ENCODE results near the gene PRPF40A. TPM values are rescaled to one million over a fixed set of nuclear protein-coding genes. Genes with fewer than 3 reads are reported as not detected.
"Not testable (repeated sequence)": the region's sequence is repeated elsewhere in the genome, so short reads cannot be mapped to it uniquely, and the experiment has no call there.

The PRPF40A gene
- 152 and 172 TPM in 2 replicates for total RNA-seq

GRCh38 chr2:152717228-152718075 is at the start of gene PRPF40A:
PRPF40A (minus strand) TSS chr2:152717461; CDS start chr2:152717439, 22 bp downstream.
- H3K36me3 Mint-ChIP-seq (ENCODE audit: low read depth), result peaks cover 42% of the 10 kb centered on the region
- peaks cover 1% of the 10 kb centered on the region for H3K27me3 Mint-ChIP-seq (ENCODE audit: insufficient read depth)
- DNase-seq (ENCODE audit: low spot score), result peak; percentile 98
- H3K27ac Mint-ChIP-seq, result peak within 1 kb of the TSS; percentile 97
- intact Hi-C loops (cut with micrococcal nuclease), result loop anchor here (1.0 to 5.0 kb wide), 10 partner anchors 23 to 1430 kb away; partner anchors contain the start of genes ARL5A, FMNL2, NMI and STAM2
- H3K4me1 Mint-ChIP-seq (ENCODE audit: low read depth), result peaks cover 56% of the 10 kb centered on the region
- no peaks in the 10 kb centered on the region for H3K9me3 Mint-ChIP-seq
- peak within 1 kb of the TSS; percentile 100 for H3K4me3 Mint-ChIP-seq

- no peak for DNase-seq (ENCODE audit: low spot score)
- Mint-ChIP-seq H3K27ac (no peak overlapping the region), H3K9me3 (no peaks in the 10 kb centered on the region), H3K4me3 (no peak overlapping the region), H3K36me3 (ENCODE audit: low read depth) (peaks cover 9% of the 10 kb centered on the region), H3K27me3 (ENCODE audit: insufficient read depth) (no peaks in the 10 kb centered on the region), H3K4me1 (ENCODE audit: low read depth) (no peaks in the 10 kb centered on the region)
- intact Hi-C loops (cut with micrococcal nuclease), result no loop called here
Observed at GRCh38 chr2:152766928-152767327, 49.7 kb upstream of the PRPF40A start.

DNA sequence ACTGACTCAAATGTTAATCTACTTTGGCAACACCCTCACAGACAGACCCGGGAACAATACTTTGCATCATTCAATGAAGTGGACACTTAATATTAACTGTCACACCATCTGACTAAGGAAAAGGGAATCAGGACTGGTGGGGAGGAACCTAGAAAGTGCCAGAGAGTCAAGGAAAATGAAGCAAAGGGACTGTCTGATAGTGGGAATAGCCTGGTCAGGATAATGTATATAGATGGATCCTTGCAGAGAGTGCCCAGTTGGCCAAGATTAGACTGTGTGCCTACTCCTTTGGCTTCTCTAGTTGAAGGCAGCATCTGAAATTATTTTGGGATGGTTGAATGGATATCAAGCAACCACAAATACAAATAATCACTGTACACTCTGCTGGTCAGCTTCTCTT is 46.4 kb upstream of the PRPF40A start:
- H3K9me3 Mint-ChIP-seq, result no peaks in the 10 kb centered on the region
- H3K27me3 Mint-ChIP-seq (ENCODE audit: insufficient read depth), result no peaks in the 10 kb centered on the region
- H3K27ac Mint-ChIP-seq, result no peak overlapping the region
- peaks cover 16% of the 10 kb centered on the region for H3K36me3 Mint-ChIP-seq (ENCODE audit: low read depth)
- no peak overlapping the region for H3K4me3 Mint-ChIP-seq
- no peaks in the 10 kb centered on the region for H3K4me1 Mint-ChIP-seq (ENCODE audit: low read depth)
- no peak for DNase-seq (ENCODE audit: low spot score)
- intact Hi-C loops (cut with micrococcal nuclease), result no loop called here

GRCh38 chr2:152763208-152763607 is 45.9 kb upstream of the PRPF40A start:
- intact Hi-C loops (cut with micrococcal nuclease); H3K27ac Mint-ChIP-seq; H3K4me3 Mint-ChIP-seq; H3K9me3 Mint-ChIP-seq; H3K4me1 Mint-ChIP-seq (ENCODE audit: low read depth); DNase-seq (ENCODE audit: low spot score); H3K27me3 Mint-ChIP-seq (ENCODE audit: insufficient read depth): not testable (repeated sequence)
- peaks cover 18% of the 10 kb centered on the region for H3K36me3 Mint-ChIP-seq (ENCODE audit: low read depth)

DNA sequence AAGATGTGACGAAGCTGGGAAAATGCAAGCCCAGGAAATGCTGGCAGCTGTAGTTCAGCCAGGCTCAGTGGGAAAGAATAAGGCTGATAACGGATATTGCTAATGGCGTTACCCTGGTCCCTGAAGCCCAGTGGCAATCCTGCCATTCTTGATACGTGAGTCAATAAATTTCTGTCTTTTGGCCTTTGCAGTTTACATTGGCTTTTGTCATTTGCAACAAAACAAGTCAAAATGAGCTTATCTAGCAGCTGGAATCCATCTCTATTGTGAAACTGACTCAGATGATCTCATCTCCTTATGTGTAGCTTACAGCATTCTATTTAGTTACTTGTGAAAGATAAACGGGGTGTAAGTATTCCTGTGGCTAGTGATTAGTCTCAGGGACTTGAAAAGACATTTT is 44.9 kb upstream of the PRPF40A start:
- peaks cover 19% of the 10 kb centered on the region for H3K36me3 Mint-ChIP-seq (ENCODE audit: low read depth)
- H3K4me1 Mint-ChIP-seq (ENCODE audit: low read depth), result no peaks in the 10 kb centered on the region
- DNase-seq (ENCODE audit: low spot score), result no peak
- H3K27me3 Mint-ChIP-seq (ENCODE audit: insufficient read depth), result no peaks in the 10 kb centered on the region
- H3K27ac Mint-ChIP-seq, result no peak overlapping the region
- H3K4me3 Mint-ChIP-seq, result no peak overlapping the region
- intact Hi-C loops (cut with micrococcal nuclease), result no loop called here
- H3K9me3 Mint-ChIP-seq, result no peaks in the 10 kb centered on the region

- intact Hi-C loops (cut with micrococcal nuclease), result no loop called here
- no peaks in the 10 kb centered on the region for H3K4me1 Mint-ChIP-seq (ENCODE audit: low read depth)
- no peak for DNase-seq (ENCODE audit: low spot score)
- H3K27ac Mint-ChIP-seq, result no peak overlapping the region
- H3K27me3 Mint-ChIP-seq (ENCODE audit: insufficient read depth), result no peaks in the 10 kb centered on the region
- H3K4me3 Mint-ChIP-seq, result no peak overlapping the region
- peaks cover 23% of the 10 kb centered on the region for H3K36me3 Mint-ChIP-seq (ENCODE audit: low read depth)
- no peaks in the 10 kb centered on the region for H3K9me3 Mint-ChIP-seq
Observed at GRCh38 chr2:152761214-152761613, 44.0 kb upstream of the PRPF40A start.

DNA sequence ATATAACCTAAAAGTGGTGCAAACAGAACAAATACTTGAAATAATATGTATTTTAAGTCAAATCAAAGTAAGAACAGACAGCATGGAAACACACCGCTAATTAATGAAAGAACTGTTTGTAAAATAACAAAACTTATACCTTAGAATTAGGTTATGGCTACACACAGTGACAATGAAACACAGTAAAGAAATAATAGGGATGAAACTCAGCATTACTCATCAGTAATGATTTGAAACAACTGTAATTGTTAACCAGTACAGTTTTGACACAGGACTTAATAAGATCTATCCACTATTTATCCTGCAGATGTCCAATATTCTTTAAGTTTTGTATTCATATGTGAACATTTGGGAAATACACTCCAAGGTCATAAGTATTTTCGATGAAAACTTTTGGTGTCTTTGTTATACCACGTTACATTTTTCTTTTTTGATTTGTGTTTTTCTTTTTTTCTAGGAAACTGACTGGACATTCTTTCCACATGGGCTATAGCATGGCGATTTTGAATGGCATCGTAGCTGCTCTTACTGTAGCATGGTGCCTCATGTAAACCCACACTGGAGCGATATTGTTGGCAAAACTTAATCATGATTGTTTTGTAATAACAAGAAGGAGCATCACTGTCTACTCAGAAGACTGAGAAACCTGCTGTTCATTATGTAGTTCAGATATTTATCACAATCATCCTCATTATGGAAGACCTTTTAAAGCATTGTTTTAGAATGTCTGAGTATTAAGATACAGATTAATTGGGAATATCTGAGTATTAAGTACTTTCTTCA is 42.2 kb upstream of the PRPF40A start:
- H3K4me1 Mint-ChIP-seq (ENCODE audit: low read depth), result no peaks in the 10 kb centered on the region
- H3K27ac Mint-ChIP-seq, result no peak overlapping the region
- no peaks in the 10 kb centered on the region for H3K27me3 Mint-ChIP-seq (ENCODE audit: insufficient read depth)
- no peaks in the 10 kb centered on the region for H3K9me3 Mint-ChIP-seq
- peaks cover 28% of the 10 kb centered on the region for H3K36me3 Mint-ChIP-seq (ENCODE audit: low read depth)
- H3K4me3 Mint-ChIP-seq, result no peak overlapping the region
- intact Hi-C loops (cut with micrococcal nuclease), result no loop called here
- DNase-seq (ENCODE audit: low spot score), result no peak

DNA sequence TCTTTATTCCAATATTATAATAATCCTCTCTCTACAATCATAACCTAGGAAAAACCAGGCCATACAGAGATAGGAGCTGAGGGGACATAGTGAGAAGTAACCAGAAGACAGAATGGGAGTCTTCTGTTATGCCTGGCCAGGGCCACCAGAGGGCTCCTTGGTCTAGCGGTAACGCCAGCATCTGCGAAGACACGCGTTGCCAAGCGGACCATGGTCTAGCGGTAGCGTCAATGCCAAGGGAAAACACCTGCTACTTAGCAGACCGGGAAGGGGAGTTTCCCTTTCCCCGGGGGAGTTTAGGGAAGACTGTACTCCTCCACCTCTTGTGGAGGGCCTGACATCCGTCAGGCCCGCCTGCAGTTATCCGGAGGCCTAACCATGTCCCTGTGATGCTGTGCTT is 37.8 kb upstream of the PRPF40A start:
- intact Hi-C loops (cut with micrococcal nuclease), result no loop called here
- Mint-ChIP-seq H3K27ac (peak overlapping the region; percentile 63), H3K9me3 (no peaks in the 10 kb centered on the region), H3K4me3 (no peak overlapping the region), H3K4me1 (ENCODE audit: low read depth) (peaks cover 4% of the 10 kb centered on the region), H3K36me3 (ENCODE audit: low read depth) (peaks cover 23% of the 10 kb centered on the region), H3K27me3 (ENCODE audit: insufficient read depth) (no peaks in the 10 kb centered on the region)
- DNase-seq (ENCODE audit: low spot score), result no peak

DNA sequence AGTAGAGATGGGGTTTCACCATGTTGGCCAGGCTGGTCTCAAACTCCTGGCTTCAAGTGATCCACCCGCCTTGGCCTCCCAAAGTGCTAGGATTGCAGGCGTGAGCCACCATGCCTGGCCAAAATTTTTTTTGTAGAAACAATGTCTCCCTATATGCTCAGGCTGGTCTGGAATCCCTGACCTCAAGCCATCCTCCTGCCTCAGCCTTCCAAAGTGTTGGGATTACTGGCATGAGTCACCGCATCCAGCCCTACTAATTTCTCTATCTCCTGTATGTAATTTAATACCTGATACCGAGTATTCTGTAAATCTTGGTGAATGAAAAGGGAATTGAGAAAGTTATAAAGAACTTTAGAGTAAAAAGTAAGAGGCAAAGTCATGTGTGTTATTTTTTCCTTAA is 30.5 kb upstream of the PRPF40A start:
- H3K4me1 Mint-ChIP-seq (ENCODE audit: low read depth); H3K4me3 Mint-ChIP-seq; intact Hi-C loops (cut with micrococcal nuclease); H3K27ac Mint-ChIP-seq; H3K9me3 Mint-ChIP-seq; H3K27me3 Mint-ChIP-seq (ENCODE audit: insufficient read depth); DNase-seq (ENCODE audit: low spot score): not testable (repeated sequence)
- peaks cover 18% of the 10 kb centered on the region for H3K36me3 Mint-ChIP-seq (ENCODE audit: low read depth)

GRCh38 chr2:152743002-152743401 is 25.7 kb upstream of the PRPF40A start:
- peaks cover 27% of the 10 kb centered on the region for H3K36me3 Mint-ChIP-seq (ENCODE audit: low read depth)
- H3K9me3 Mint-ChIP-seq, result no peaks in the 10 kb centered on the region
- no peak overlapping the region for H3K27ac Mint-ChIP-seq
- no peaks in the 10 kb centered on the region for H3K27me3 Mint-ChIP-seq (ENCODE audit: insufficient read depth)
- no peak overlapping the region for H3K4me3 Mint-ChIP-seq
- intact Hi-C loops (cut with micrococcal nuclease), result no loop called here
- no peak for DNase-seq (ENCODE audit: low spot score)
- H3K4me1 Mint-ChIP-seq (ENCODE audit: low read depth), result no peaks in the 10 kb centered on the region

DNA sequence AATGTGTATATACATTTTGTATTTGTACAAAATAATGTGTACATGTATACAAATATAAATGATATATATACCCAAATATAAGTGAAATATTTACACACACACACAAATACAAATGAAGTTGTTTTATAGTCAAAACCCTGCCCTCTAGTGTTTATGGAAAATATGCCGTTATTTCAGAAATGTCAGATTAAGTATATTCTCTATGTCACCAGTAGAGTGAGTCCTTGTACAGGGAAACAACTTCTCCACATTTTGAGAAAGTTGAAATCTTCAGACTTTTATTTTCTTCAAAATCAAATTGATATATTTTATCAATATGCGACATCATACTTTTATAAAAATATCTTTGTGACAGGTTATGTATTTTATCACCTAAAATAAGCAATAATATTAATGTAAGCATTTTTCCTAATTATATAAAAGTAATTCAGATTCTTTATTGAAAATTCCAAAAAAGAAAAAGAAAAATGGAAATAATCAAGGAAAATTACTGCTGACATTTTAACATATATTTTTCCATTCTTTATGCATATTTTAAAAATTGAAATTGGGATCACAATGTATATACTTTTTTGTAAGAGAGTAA is 23.6 kb upstream of the PRPF40A start:
- Mint-ChIP-seq H3K27ac (no peak overlapping the region), H3K4me1 (ENCODE audit: low read depth) (no peaks in the 10 kb centered on the region), H3K36me3 (ENCODE audit: low read depth) (peaks cover 30% of the 10 kb centered on the region), H3K4me3 (no peak overlapping the region), H3K27me3 (ENCODE audit: insufficient read depth) (peaks cover 1% of the 10 kb centered on the region), H3K9me3 (no peaks in the 10 kb centered on the region)
- intact Hi-C loops (cut with micrococcal nuclease), result loop anchor here (1.0 to 2.0 kb wide), 4 partner anchors 22 to 778 kb away; partner anchors contain the start of genes ARL6IP6 and STAM2
- no peak for DNase-seq (ENCODE audit: low spot score)

DNA sequence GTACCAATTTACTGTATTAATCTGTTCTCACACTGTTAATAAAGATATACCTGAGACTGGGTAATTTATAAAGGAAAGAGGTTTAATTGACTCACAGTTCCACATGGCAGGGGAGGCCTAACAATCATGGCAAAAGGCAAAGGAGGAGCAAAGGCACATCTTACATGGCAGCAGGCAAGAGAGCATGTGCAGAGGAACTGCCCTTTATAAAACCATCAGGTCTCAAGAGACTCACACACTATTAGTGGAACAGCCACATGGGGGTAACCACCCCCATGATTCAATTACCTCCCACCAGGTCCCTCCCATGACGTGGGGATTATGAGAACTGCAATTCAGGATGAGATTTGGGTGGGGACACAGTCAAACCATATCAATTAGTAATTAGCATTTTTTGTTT is 22.4 kb upstream of the PRPF40A start:
- DNase-seq (ENCODE audit: low spot score); H3K4me1 Mint-ChIP-seq (ENCODE audit: low read depth); H3K27me3 Mint-ChIP-seq (ENCODE audit: insufficient read depth); H3K9me3 Mint-ChIP-seq; H3K4me3 Mint-ChIP-seq: not testable (repeated sequence)
- intact Hi-C loops (cut with micrococcal nuclease), result loop anchor here (1.0 to 2.0 kb wide), 4 partner anchors 21 to 780 kb away; partner anchors contain the start of genes ARL6IP6 and STAM2
- peak overlapping the region; percentile 0 for H3K27ac Mint-ChIP-seq
- peaks cover 24% of the 10 kb centered on the region for H3K36me3 Mint-ChIP-seq (ENCODE audit: low read depth)

DNA sequence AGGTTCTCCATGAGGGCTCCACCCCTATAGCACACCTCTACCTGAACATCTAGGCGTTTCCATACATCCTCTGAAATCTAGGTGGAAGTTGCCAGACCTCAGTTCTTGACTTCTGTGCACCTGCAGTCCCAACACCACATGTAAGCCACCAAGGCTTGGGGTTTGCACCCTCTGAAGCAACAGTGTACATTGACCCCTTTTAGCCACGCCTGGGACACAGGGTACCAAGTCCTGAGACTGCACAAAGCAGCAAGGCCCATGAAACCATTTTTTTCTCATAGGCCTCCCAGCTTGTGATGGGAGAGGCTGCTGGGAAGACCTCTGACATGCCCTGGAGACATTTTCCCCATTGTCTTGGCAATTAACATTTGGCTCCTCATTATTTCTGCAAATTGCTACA is 21.2 kb upstream of the PRPF40A start:
- peaks cover 1% of the 10 kb centered on the region for H3K27me3 Mint-ChIP-seq (ENCODE audit: insufficient read depth)
- DNase-seq (ENCODE audit: low spot score), result no peak
- H3K36me3 Mint-ChIP-seq (ENCODE audit: low read depth), result peaks cover 24% of the 10 kb centered on the region
- intact Hi-C loops (cut with micrococcal nuclease), result no loop called here
- H3K4me1 Mint-ChIP-seq (ENCODE audit: low read depth), result peaks cover 6% of the 10 kb centered on the region
- H3K9me3 Mint-ChIP-seq, result no peaks in the 10 kb centered on the region
- no peak overlapping the region for H3K27ac Mint-ChIP-seq
- H3K4me3 Mint-ChIP-seq, result no peak overlapping the region
